ENCODE measurements around the gene PDXK.

GRCh38 chr21:43743947-43744346, 25.0 kb downstream of the PDXK start:
- TF ChIP-seq CEBPB (IDR thresholded peaks at IDR 0.05), result no peak
- no peak for TF ChIP-seq RAD21 (IDR thresholded peaks at IDR 0.05; ENCODE audit: low read depth)
- TF ChIP-seq NFIC (IDR thresholded peaks at IDR 0.05), result no peak
- no peak for TF ChIP-seq EP300 (IDR thresholded peaks at IDR 0.05; ENCODE audit: borderline replicate concordance)
- TF ChIP-seq YY1 (IDR thresholded peaks at IDR 0.05; ENCODE audit: low read depth), result no peak
- no peak for TF ChIP-seq REST (IDR thresholded peaks at IDR 0.05; ENCODE audit: low read depth)
- TF ChIP-seq USF1 (IDR thresholded peaks at IDR 0.05), result no peak
- TF ChIP-seq EGR1 (IDR thresholded peaks at IDR 0.05), result no peak

Data from Ishikawa (cell line).